Measurements from ENCODE around the gene NAALADL2.
"Not testable (repeated sequence)": the region's sequence is repeated elsewhere in the genome, so short reads cannot be mapped to it uniquely, and the experiment has no call there.

The NAALADL2 gene

GRCh38 chr3:175777495-175777894 is 918.4 kb downstream of the NAALADL2 start:
- no peak for TF ChIP-seq EZH2 (IDR thresholded peaks at IDR 0.05; ENCODE audit: borderline replicate concordance, low read length)
- TF ChIP-seq CTCF (IDR thresholded peaks at IDR 0.05; ENCODE audit: low read length), result no peak
- no peaks in the 10 kb centered on the region for H4K20me1 ChIP-seq (ENCODE audit: insufficient read depth, low read length)
- H3K79me2 ChIP-seq (ENCODE audit: insufficient read depth, low read length), result no peaks in the 10 kb centered on the region

GRCh38 chr3:175777965-175778364 is 918.8 kb downstream of the NAALADL2 start:
- H3K9ac ChIP-seq (ENCODE audit: low read length), result no peak overlapping the region
- no peak overlapping the region for H3K27ac ChIP-seq (ENCODE audit: low read depth, low read length, poor library complexity, severe bottlenecking)
- no peaks in the 10 kb centered on the region for H3K79me2 ChIP-seq (ENCODE audit: insufficient read depth, low read length)
- no peak overlapping the region for H2AFZ ChIP-seq (ENCODE audit: low read length)
- H3K36me3 ChIP-seq (ENCODE audit: insufficient read depth, low read length), result no peaks in the 10 kb centered on the region
- no peaks in the 10 kb centered on the region for H3K4me1 ChIP-seq (ENCODE audit: insufficient read depth, low read length, severe bottlenecking)
- TF ChIP-seq CTCF (IDR thresholded peaks at IDR 0.05; ENCODE audit: low read length) (no peak), EZH2 (IDR thresholded peaks at IDR 0.05; ENCODE audit: borderline replicate concordance, low read length) (no peak)
- no peaks in the 10 kb centered on the region for H3K9me3 ChIP-seq (ENCODE audit: low read length)
- H4K20me1 ChIP-seq (ENCODE audit: insufficient read depth, low read length), result no peaks in the 10 kb centered on the region
- H3K4me2 ChIP-seq (ENCODE audit: low read length), result no peak overlapping the region
- no peak overlapping the region for H3K4me3 ChIP-seq (ENCODE audit: low read depth, low read length, poor library complexity, severe bottlenecking)
- H3F3A ChIP-seq (ENCODE audit: insufficient read depth, low read length), result no peaks in the 10 kb centered on the region
- no peaks in the 10 kb centered on the region for H3K27me3 ChIP-seq (ENCODE audit: insufficient read depth, low read length)
- H3K9me2 ChIP-seq (ENCODE audit: low read depth, low read length), result no peaks in the 10 kb centered on the region

More at GRCh38 chr3:175777495-175777894, 918.4 kb downstream of the NAALADL2 start:
- Histone ChIP-seq H3F3A (ENCODE audit: insufficient read depth, low read length) (no peaks in the 10 kb centered on the region), H3K27me3 (ENCODE audit: insufficient read depth, low read length) (no peaks in the 10 kb centered on the region), H3K9me2 (ENCODE audit: low read depth, low read length) (no peaks in the 10 kb centered on the region), H3K36me3 (ENCODE audit: insufficient read depth, low read length) (no peaks in the 10 kb centered on the region), H3K27ac (ENCODE audit: low read depth, low read length, poor library complexity, severe bottlenecking) (no peak overlapping the region), H3K4me1 (ENCODE audit: insufficient read depth, low read length, severe bottlenecking) (no peaks in the 10 kb centered on the region), H3K4me3 (ENCODE audit: low read depth, low read length, poor library complexity, severe bottlenecking) (no peak overlapping the region), H3K4me2 (ENCODE audit: low read length) (no peak overlapping the region), H2AFZ (ENCODE audit: low read length) (no peak overlapping the region), H3K9me3 (ENCODE audit: low read length) (no peaks in the 10 kb centered on the region), H3K9ac (ENCODE audit: low read length) (no peak overlapping the region)

- H3K79me2 ChIP-seq (ENCODE audit: insufficient read depth, low read length), result no peaks in the 10 kb centered on the region
- H3K36me3 ChIP-seq (ENCODE audit: insufficient read depth, low read length), result no peaks in the 10 kb centered on the region
- no peaks in the 10 kb centered on the region for H3K9me2 ChIP-seq (ENCODE audit: low read depth, low read length)
- TF ChIP-seq CTCF (IDR thresholded peaks at IDR 0.05; ENCODE audit: low read length), result no peak
- no peak for TF ChIP-seq EZH2 (IDR thresholded peaks at IDR 0.05; ENCODE audit: borderline replicate concordance, low read length)
- no peaks in the 10 kb centered on the region for H3K4me1 ChIP-seq (ENCODE audit: insufficient read depth, low read length, severe bottlenecking)
- no peak overlapping the region for H3K27ac ChIP-seq (ENCODE audit: low read depth, low read length, poor library complexity, severe bottlenecking)
- H3K4me2 ChIP-seq (ENCODE audit: low read length), result no peak overlapping the region
- no peaks in the 10 kb centered on the region for H3K27me3 ChIP-seq (ENCODE audit: insufficient read depth, low read length)
- no peaks in the 10 kb centered on the region for H3F3A ChIP-seq (ENCODE audit: insufficient read depth, low read length)
- H3K9ac ChIP-seq (ENCODE audit: low read length), result no peak overlapping the region
- H2AFZ ChIP-seq (ENCODE audit: low read length), result no peak overlapping the region
- H3K9me3 ChIP-seq (ENCODE audit: low read length), result no peaks in the 10 kb centered on the region
- H3K4me3 ChIP-seq (ENCODE audit: low read depth, low read length, poor library complexity, severe bottlenecking), result no peak overlapping the region
- H4K20me1 ChIP-seq (ENCODE audit: insufficient read depth, low read length), result no peaks in the 10 kb centered on the region
These were observed 919.9 kb downstream of the NAALADL2 start for GRCh38 chr3:175778994-175779393.

GRCh38 chr3:175787109-175787508 is 928.0 kb downstream of the NAALADL2 start:
- not testable (repeated sequence) for H3F3A ChIP-seq (ENCODE audit: insufficient read depth, low read length); H3K27ac ChIP-seq (ENCODE audit: low read depth, low read length, poor library complexity, severe bottlenecking); H3K9me2 ChIP-seq (ENCODE audit: low read depth, low read length); H2AFZ ChIP-seq (ENCODE audit: low read length); H3K4me1 ChIP-seq (ENCODE audit: insufficient read depth, low read length, severe bottlenecking); H4K20me1 ChIP-seq (ENCODE audit: insufficient read depth, low read length); H3K9ac ChIP-seq (ENCODE audit: low read length); H3K4me2 ChIP-seq (ENCODE audit: low read length); H3K4me3 ChIP-seq (ENCODE audit: low read depth, low read length, poor library complexity, severe bottlenecking); H3K9me3 ChIP-seq (ENCODE audit: low read length); H3K27me3 ChIP-seq (ENCODE audit: insufficient read depth, low read length); H3K36me3 ChIP-seq (ENCODE audit: insufficient read depth, low read length); H3K79me2 ChIP-seq (ENCODE audit: insufficient read depth, low read length)

All from OCI-LY1 (cell line).